Breast epithelium (tissue), 4 donors: ENCODE data around the gene NPVF. TPM values are rescaled to one million over a fixed set of nuclear protein-coding genes. Genes with fewer than 3 reads are reported as not detected.
A peak's percentile ranks its signal among the peaks of the same experiment; 100 is the strongest.

Experiments used
- DNase-seq, 2 donors: peaks; one replicate each; pipeline ENCODE4 v3.0.0-alpha.2; 2019; ENCODE audit warnings: low spot score in 2 of 2
- H3K27ac ChIP-seq, 2 donors: fragments of 200-600 bp; sonication (generic) in 1 of 2; one replicate each; pipeline ENCODE4 v1.5.1; 2016 to 2019; ENCODE audit warnings: mild to moderate bottlenecking in 1 of 2
- H3K27me3 ChIP-seq, 2 donors: fragments of 200-600 bp; sonication (generic) in 1 of 2; one replicate each; pipeline versions ENCODE4 v1.5.1 to v1.6.0; 2017 to 2019; ENCODE audit warnings: control low read depth in 1 of 2, mild to moderate bottlenecking in 1 of 2
- H3K36me3 ChIP-seq: fragments of 200-600 bp; one replicate; pipeline ENCODE4 v1.5.1; 2019
- H3K4me1 ChIP-seq, 2 donors: fragments of 200-600 bp; sonication (generic); one replicate each; pipeline ENCODE4 v1.5.1; 2016 to 2019; ENCODE audit warnings: control low read depth in 1 of 2
- H3K4me3 ChIP-seq, 3 donors: fragments of 200-600 bp; sonication (generic); 1 replicate in 2 of 3; 2 replicates in 1 of 3; pipeline ENCODE4 v1.5.1; 2016 to 2019; ENCODE audit warnings: mild to moderate bottlenecking in 3 of 3, moderate library complexity in 2 of 3
- H3K9me3 ChIP-seq, 2 donors: fragments of 200-600 bp; sonication (generic) in 1 of 2; one replicate each; pipeline ENCODE4 v1.5.1; 2016 to 2019; ENCODE audit warnings: control low read depth in 1 of 2
- CTCF ChIP-seq, 3 donors: fragments of 450-650 bp; IDR thresholded peaks; one replicate each; pipeline ENCODE4 v1.5.1; 2016 to 2017; ENCODE audit warnings: antibody characterized with exemption in 3 of 3, mild to moderate bottlenecking in 3 of 3, moderate library complexity in 3 of 3
- POLR2A ChIP-seq: fragments of 450-650 bp; IDR thresholded peaks from one replicate; pipeline ENCODE4 v1.6.1; 2016; ENCODE audit warnings: antibody characterized with exemption, mild to moderate bottlenecking, moderate library complexity
- POLR2AphosphoS5 ChIP-seq, 3 donors: sonication (generic); formaldehyde crosslinking; IDR thresholded peaks; one replicate each; pipeline ENCODE4 v1.6.1; 2017; ENCODE audit warnings: antibody characterized with exemption in 3 of 3
- intact Hi-C: fragments of 100-400 bp; cut with DNase I; formaldehyde crosslinking; loops from one replicate; pipeline ENCODE4 v1.15.1; 2023; ENCODE audit warnings: low total_unique reads
- total RNA-seq, 3 donors: library from RNA; depleted of rRNA; stranded (reverse); fragments of >200 nt; gene quantifications; one replicate each; pipeline ENCODE4 v1.1.0, GENCODE V29; 2016

NPVF gene
- not detected for total RNA-seq

GRCh38 chr7:25228386-25228785 is at the start of gene NPVF:
Gene NPVF, minus strand, starts transcription at chr7:25228486. Its CDS starts 47 bp downstream, at chr7:25228439.
- no peaks in the 10 kb centered on the region for H3K4me1 ChIP-seq
- intact Hi-C loops: no loop called here
- no peak for DNase-seq
- H3K4me3 ChIP-seq: no peak within 1 kb of the TSS
- H3K9me3 ChIP-seq: peaks cover 0 to 8% of the 10 kb centered on the region in 2 donors
- no peaks in the 10 kb centered on the region for H3K36me3 ChIP-seq
- no peak for TF ChIP-seq POLR2A
- TF ChIP-seq POLR2AphosphoS5 (IDR thresholded peaks at IDR 0.05): no peak
- TF ChIP-seq CTCF (IDR thresholded peaks at IDR 0.05): no peak
- no peak within 1 kb of the TSS for H3K27ac ChIP-seq
- no peaks in the 10 kb centered on the region for H3K27me3 ChIP-seq

- H3K27me3 ChIP-seq: no peaks in the 10 kb centered on the region
- no peaks in the 10 kb centered on the region for H3K4me1 ChIP-seq
- no peak for DNase-seq
- H3K27ac ChIP-seq: no peak overlapping the region
- no peak overlapping the region for H3K4me3 ChIP-seq
- intact Hi-C loops: no loop called here
- no peak for TF ChIP-seq CTCF (IDR thresholded peaks at IDR 0.05)
- no peak for TF ChIP-seq POLR2A
- no peak for TF ChIP-seq POLR2AphosphoS5 (IDR thresholded peaks at IDR 0.05)
- H3K9me3 ChIP-seq: no peaks in the 10 kb centered on the region
- no peaks in the 10 kb centered on the region for H3K36me3 ChIP-seq
These were observed 44.0 kb upstream of the NPVF start for GRCh38 chr7:25272265-25272664.

- H3K36me3 ChIP-seq: no peaks in the 10 kb centered on the region
- H3K4me3 ChIP-seq: no peak overlapping the region
- intact Hi-C loops: no loop called here
- no peaks in the 10 kb centered on the region for H3K9me3 ChIP-seq
- no peaks in the 10 kb centered on the region for H3K27me3 ChIP-seq
- H3K4me1 ChIP-seq: no peaks in the 10 kb centered on the region
- no peak for TF ChIP-seq POLR2A
- TF ChIP-seq CTCF (IDR thresholded peaks at IDR 0.05): no peak
- TF ChIP-seq POLR2AphosphoS5 (IDR thresholded peaks at IDR 0.05): no peak
- no peak for DNase-seq
- H3K27ac ChIP-seq: no peak overlapping the region
These were observed 35.1 kb upstream of the NPVF start for GRCh38 chr7:25263337-25263736.

GRCh38 chr7:25262586-25262985 is 34.3 kb upstream of the NPVF start:
- intact Hi-C loops: no loop called here
- H3K9me3 ChIP-seq: no peaks in the 10 kb centered on the region
- H3K36me3 ChIP-seq: no peaks in the 10 kb centered on the region
- H3K27me3 ChIP-seq: no peaks in the 10 kb centered on the region
- H3K27ac ChIP-seq: no peak overlapping the region
- no peak for TF ChIP-seq POLR2AphosphoS5 (IDR thresholded peaks at IDR 0.05)
- TF ChIP-seq CTCF (IDR thresholded peaks at IDR 0.05): no peak
- no peak for TF ChIP-seq POLR2A
- no peak overlapping the region for H3K4me3 ChIP-seq
- H3K4me1 ChIP-seq: no peaks in the 10 kb centered on the region
- DNase-seq: peak in 1 of 2 donors; percentile 26

GRCh38 chr7:25261545-25262140 is 33.4 kb upstream of the NPVF start:
- no peak for DNase-seq
- TF ChIP-seq POLR2AphosphoS5 (IDR thresholded peaks at IDR 0.05): no peak
- TF ChIP-seq POLR2A: no peak
- no peak for TF ChIP-seq CTCF (IDR thresholded peaks at IDR 0.05)
- no peaks in the 10 kb centered on the region for H3K4me1 ChIP-seq
- no peaks in the 10 kb centered on the region for H3K27me3 ChIP-seq
- no peaks in the 10 kb centered on the region for H3K9me3 ChIP-seq
- intact Hi-C loops: no loop called here
- H3K4me3 ChIP-seq: no peak overlapping the region
- H3K27ac ChIP-seq: no peak overlapping the region
- H3K36me3 ChIP-seq: no peaks in the 10 kb centered on the region
